K562 (cell line): Measurements from ENCODE around the gene GAPDH. TPM values are rescaled to one million over a fixed set of nuclear protein-coding genes. Genes with fewer than 3 reads are reported as not detected.
A peak's percentile ranks its signal among the peaks of the same experiment; 100 is the strongest.
"Not testable (repeated sequence)": the region's sequence is repeated elsewhere in the genome, so short reads cannot be mapped to it uniquely, and the experiment has no call there.

Source experiments
- SMC3 ChIP-seq: conservative IDR thresholded peaks from 2 replicates; pipeline ENCODE4 v1.6.1; 2011; ENCODE audit warnings: low read depth, low read length, improper control_type of control experiment; ENCODE audit not compliant: insufficient read depth
- SP1 ChIP-seq: sonication (generic); formaldehyde crosslinking; IDR thresholded peaks from 2 replicates; pipeline ENCODE4 v1.8.1; 2022; ENCODE audit warnings: mild to moderate bottlenecking, missing genetic modification reagents
- polyA plus RNA-seq, 8 experiments: library from polyadenylated mRNA; depleted of rRNA in 4 of 8; stranded (reverse) in 5 of 8; unstranded in 3 of 8; fragments of >200 nt; fragmentation: Nextera tagmentation in 2 of 8; fragmentation: Illumina TruSeq in 1 of 8; extraction: Ambion mirVana in 2 of 8; extraction: Trizol in 1 of 8; gene quantifications; 2 replicates each; pipeline versions ENCODE4 v1.2.1 to v1.2.3, GENCODE V29; 2011 to 2014; ENCODE audit warnings: inconsistent platforms in 1 of 8, missing spikeins in 1 of 8
- total RNA-seq, 7 experiments: library from RNA; depleted of rRNA in 6 of 7; stranded (reverse); fragments of >200 nt in 6 of 7; fragmentation: Illumina TruSeq in 2 of 7; extraction: Trizol in 2 of 7; gene quantifications; 2 replicates each; pipeline versions ENCODE4 v1.2.1 to v1.2.3, GENCODE V29; 2011 to 2021; ENCODE audit warnings: low replicate concordance in 1 of 7
- TF ChIP-seq, protein P1 (sequence below), 2 experiments: fragments of 450-650 bp; formaldehyde crosslinking in 1 of 2; IDR thresholded peaks; 2 replicates each; pipeline versions ENCODE4 v1.4.0 to v1.6.1; 2014 to 2020; ENCODE audit warnings: mild to moderate bottlenecking in 2 of 2, borderline replicate concordance in 1 of 2, low read depth in 1 of 2

The GAPDH gene
- total and polyA plus RNA-seq, 9 of the 15 experiments (the other 6 are each of a cell fraction or from before 2014, with no cell fraction given): 2,206 to 6,793 (median 4,217) TPM

DNA sequence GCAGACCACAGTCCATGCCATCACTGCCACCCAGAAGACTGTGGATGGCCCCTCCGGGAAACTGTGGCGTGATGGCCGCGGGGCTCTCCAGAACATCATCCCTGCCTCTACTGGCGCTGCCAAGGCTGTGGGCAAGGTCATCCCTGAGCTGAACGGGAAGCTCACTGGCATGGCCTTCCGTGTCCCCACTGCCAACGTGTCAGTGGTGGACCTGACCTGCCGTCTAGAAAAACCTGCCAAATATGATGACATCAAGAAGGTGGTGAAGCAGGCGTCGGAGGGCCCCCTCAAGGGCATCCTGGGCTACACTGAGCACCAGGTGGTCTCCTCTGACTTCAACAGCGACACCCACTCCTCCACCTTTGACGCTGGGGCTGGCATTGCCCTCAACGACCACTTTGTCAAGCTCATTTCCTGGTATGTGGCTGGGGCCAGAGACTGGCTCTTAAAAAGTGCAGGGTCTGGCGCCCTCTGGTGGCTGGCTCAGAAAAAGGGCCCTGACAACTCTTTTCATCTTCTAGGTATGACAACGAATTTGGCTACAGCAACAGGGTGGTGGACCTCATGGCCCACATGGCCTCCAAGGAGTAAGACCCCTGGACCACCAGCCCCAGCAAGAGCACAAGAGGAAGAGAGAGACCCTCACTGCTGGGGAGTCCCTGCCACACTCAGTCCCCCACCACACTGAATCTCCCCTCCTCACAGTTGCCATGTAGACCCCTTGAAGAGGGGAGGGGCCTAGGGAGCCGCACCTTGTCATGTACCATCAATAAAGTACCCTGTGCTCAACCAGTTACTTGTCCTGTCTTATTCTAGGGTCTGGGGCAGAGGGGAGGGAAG lies 3.5 kb downstream of the GAPDH start (continued):
- TF ChIP-seq, protein P1, sequence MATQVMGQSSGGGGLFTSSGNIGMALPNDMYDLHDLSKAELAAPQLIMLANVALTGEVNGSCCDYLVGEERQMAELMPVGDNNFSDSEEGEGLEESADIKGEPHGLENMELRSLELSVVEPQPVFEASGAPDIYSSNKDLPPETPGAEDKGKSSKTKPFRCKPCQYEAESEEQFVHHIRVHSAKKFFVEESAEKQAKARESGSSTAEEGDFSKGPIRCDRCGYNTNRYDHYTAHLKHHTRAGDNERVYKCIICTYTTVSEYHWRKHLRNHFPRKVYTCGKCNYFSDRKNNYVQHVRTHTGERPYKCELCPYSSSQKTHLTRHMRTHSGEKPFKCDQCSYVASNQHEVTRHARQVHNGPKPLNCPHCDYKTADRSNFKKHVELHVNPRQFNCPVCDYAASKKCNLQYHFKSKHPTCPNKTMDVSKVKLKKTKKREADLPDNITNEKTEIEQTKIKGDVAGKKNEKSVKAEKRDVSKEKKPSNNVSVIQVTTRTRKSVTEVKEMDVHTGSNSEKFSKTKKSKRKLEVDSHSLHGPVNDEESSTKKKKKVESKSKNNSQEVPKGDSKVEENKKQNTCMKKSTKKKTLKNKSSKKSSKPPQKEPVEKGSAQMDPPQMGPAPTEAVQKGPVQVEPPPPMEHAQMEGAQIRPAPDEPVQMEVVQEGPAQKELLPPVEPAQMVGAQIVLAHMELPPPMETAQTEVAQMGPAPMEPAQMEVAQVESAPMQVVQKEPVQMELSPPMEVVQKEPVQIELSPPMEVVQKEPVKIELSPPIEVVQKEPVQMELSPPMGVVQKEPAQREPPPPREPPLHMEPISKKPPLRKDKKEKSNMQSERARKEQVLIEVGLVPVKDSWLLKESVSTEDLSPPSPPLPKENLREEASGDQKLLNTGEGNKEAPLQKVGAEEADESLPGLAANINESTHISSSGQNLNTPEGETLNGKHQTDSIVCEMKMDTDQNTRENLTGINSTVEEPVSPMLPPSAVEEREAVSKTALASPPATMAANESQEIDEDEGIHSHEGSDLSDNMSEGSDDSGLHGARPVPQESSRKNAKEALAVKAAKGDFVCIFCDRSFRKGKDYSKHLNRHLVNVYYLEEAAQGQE (IDR thresholded peaks at IDR 0.05; ENCODE audit: borderline replicate concordance): peak; percentile 34; the same call in 1 of the 2 replicates
- TF ChIP-seq, protein P1 (CRISPR knock-in tag; IDR thresholded peaks at IDR 0.05; ENCODE audit: low read depth): not testable (repeated sequence)
- TF ChIP-seq SP1 (CRISPR knock-in tag) (peak; percentile 20; the same call in 1 of the 2 replicates), SMC3 (peak; percentile 31; the same call in 1 of the 2 replicates)
- TF ChIP-seq, all 486 proteins: peak for 12; not testable (repeated sequence) for 474
